Sigmoid colon (tissue), 4 donors: ENCODE measurements around the gene S100A4.
A peak's percentile ranks its signal among the peaks of the same experiment; 100 is the strongest.

ENCODE experiments used
- CTCF ChIP-seq, 4 experiments: fragments of 450-650 bp in 3 of 4; fragments of 200-600 bp in 1 of 4; IDR thresholded peaks; one replicate each; pipeline ENCODE4 v1.5.1; 2016 to 2019; ENCODE audit warnings: antibody characterized with exemption in 4 of 4, mild to moderate bottlenecking in 3 of 4, moderate library complexity in 2 of 4
- EP300 ChIP-seq, 4 donors: sonication (generic); formaldehyde crosslinking; IDR thresholded peaks; one replicate each; pipeline ENCODE4 v1.6.1; 2017; ENCODE audit warnings: antibody characterized with exemption in 4 of 4
- POLR2A ChIP-seq, 2 donors: fragments of 450-650 bp; IDR thresholded peaks; one replicate each; pipeline ENCODE4 v1.6.1; 2016; ENCODE audit warnings: antibody characterized with exemption in 2 of 2, mild to moderate bottlenecking in 2 of 2, moderate library complexity in 2 of 2
- POLR2AphosphoS5 ChIP-seq, 4 donors: sonication (generic); formaldehyde crosslinking; IDR thresholded peaks; one replicate each; pipeline ENCODE4 v1.6.1; 2017; ENCODE audit warnings: antibody characterized with exemption in 4 of 4

- no peak for TF ChIP-seq CTCF (IDR thresholded peaks at IDR 0.05)
- peak in 1 of 4 donors; percentile 88 for TF ChIP-seq EP300 (IDR thresholded peaks at IDR 0.05)
- TF ChIP-seq POLR2A (IDR thresholded peaks at IDR 0.05) = no peak
- TF ChIP-seq POLR2AphosphoS5 (IDR thresholded peaks at IDR 0.05) = peak; percentile 5 to 84 (median 49)
Measured at GRCh38 chr1:153548722-153549688, 3.4 kb upstream of the S100A4 start, which contains the start of gene S100A3.
